Sigmoid colon (tissue), 7 donors: ENCODE measurements around the gene ARHGAP6. TPM values are rescaled to one million over a fixed set of nuclear protein-coding genes. Genes with fewer than 3 reads are reported as not detected.

Experiments
- DNase-seq: peaks from one replicate; pipeline ENCODE4 v3.0.0-alpha.2; 2019
- H3K27ac ChIP-seq, 4 donors: fragments of 200-600 bp; sonication (generic); one replicate each; pipeline ENCODE4 v1.5.1; 2016 to 2019; ENCODE audit warnings: mild to moderate bottlenecking in 1 of 4
- H3K27me3 ChIP-seq, 3 donors: fragments of 200-600 bp; sonication (generic); one replicate each; pipeline ENCODE4 v1.5.1; 2019; ENCODE audit warnings: mild to moderate bottlenecking in 1 of 3
- H3K36me3 ChIP-seq, 4 donors: fragments of 200-600 bp; sonication (generic); one replicate each; pipeline ENCODE4 v1.5.1; 2016 to 2019
- H3K4me1 ChIP-seq, 4 donors: fragments of 200-600 bp; sonication (generic); one replicate each; pipeline ENCODE4 v1.5.1; 2017 to 2019
- H3K4me3 ChIP-seq, 4 donors: fragments of 200-600 bp; sonication (generic); one replicate each; pipeline ENCODE4 v1.5.1; 2017 to 2019; ENCODE audit warnings: mild to moderate bottlenecking in 2 of 4, moderate library complexity in 1 of 4
- H3K9me3 ChIP-seq, 4 donors: fragments of 200-600 bp in 3 of 4; sonication (generic) in 3 of 4; one replicate each; pipeline versions ENCODE4 v1.5.1 to v1.6.1; 2013 to 2019
- CTCF ChIP-seq, 4 experiments: fragments of 450-650 bp in 3 of 4; fragments of 200-600 bp in 1 of 4; IDR thresholded peaks; one replicate each; pipeline ENCODE4 v1.5.1; 2016 to 2019; ENCODE audit warnings: antibody characterized with exemption in 4 of 4, mild to moderate bottlenecking in 3 of 4, moderate library complexity in 2 of 4
- EP300 ChIP-seq, 4 donors: sonication (generic); formaldehyde crosslinking; IDR thresholded peaks; one replicate each; pipeline ENCODE4 v1.6.1; 2017; ENCODE audit warnings: antibody characterized with exemption in 4 of 4
- POLR2A ChIP-seq, 2 donors: fragments of 450-650 bp; IDR thresholded peaks; one replicate each; pipeline ENCODE4 v1.6.1; 2016; ENCODE audit warnings: antibody characterized with exemption in 2 of 2, mild to moderate bottlenecking in 2 of 2, moderate library complexity in 2 of 2
- POLR2AphosphoS5 ChIP-seq, 4 donors: sonication (generic); formaldehyde crosslinking; IDR thresholded peaks; one replicate each; pipeline ENCODE4 v1.6.1; 2017; ENCODE audit warnings: antibody characterized with exemption in 4 of 4
- WGBS, 2 donors: extraction: QIAGEN DNeasy Blood & Tissue Kit; methylation state at CpG; one replicate each; pipeline ENCODE4 v1.1.7; 2013; 5-methylcytosine and 5-hydroxymethylcytosine counted together
- intact Hi-C: fragments of 100-400 bp; cut with DNase I; formaldehyde crosslinking; loops from one replicate; pipeline ENCODE4 v1.15.1; 2023
- polyA plus RNA-seq, 3 donors: library from polyadenylated mRNA; stranded (reverse); fragments of 200-250 nt; gene quantifications; one replicate each; pipeline ENCODE4 v1.2.3, GENCODE V29; 2013
- total RNA-seq, 4 donors: library from RNA; depleted of rRNA; stranded (reverse); fragments of >200 nt; gene quantifications; one replicate each; pipeline ENCODE4 v1.1.0, GENCODE V29; 2016
- donor health status: healthy with polysubstance abuse.
- donor health status: Bipolar disorder and iron deficiency.
- donor health status: healthy.

ARHGAP6 gene
- total and polyA plus RNA-seq, 7 donors, result 1.4 to 47.6 (median 36.2) TPM

GRCh38 chrX:11293113-11293512 is 372.6 kb downstream of the ARHGAP6 start, which contains the start of gene AMELX:
Gene AMELX, plus strand, starts transcription at chrX:11293413. Its CDS starts 1,376 bp downstream, at chrX:11294789.
- WGBS, 2 donors, result 92 to 100% methylated on average over 2 of the region's 2 CpGs
- TF ChIP-seq POLR2A (IDR thresholded peaks at IDR 0.05), result no peak
- no peak for TF ChIP-seq POLR2AphosphoS5 (IDR thresholded peaks at IDR 0.05)
- no peak for TF ChIP-seq EP300 (IDR thresholded peaks at IDR 0.05)
- no peak for TF ChIP-seq CTCF (IDR thresholded peaks at IDR 0.05)
- Histone ChIP-seq H3K4me3 (no peak within 1 kb of the TSS), H3K9me3 (no peaks in the 10 kb centered on the region), H3K27ac (no peak within 1 kb of the TSS), H3K4me1 (peaks cover 0 to 24% (median 7%) of the 10 kb centered on the region in 4 donors), H3K36me3 (no peaks in the 10 kb centered on the region), H3K27me3 (no peaks in the 10 kb centered on the region)
- no peak for DNase-seq
- intact Hi-C loops, result no loop called here

GRCh38 chrX:11290416-11291102 is 375.2 kb downstream of the ARHGAP6 start:
- 84 to 85% methylated on average over 8 of the region's 8 CpGs for WGBS, 2 donors
- Histone ChIP-seq H3K27ac (no peak overlapping the region), H3K36me3 (no peaks in the 10 kb centered on the region), H3K27me3 (no peaks in the 10 kb centered on the region), H3K9me3 (no peaks in the 10 kb centered on the region), H3K4me3 (no peak overlapping the region), H3K4me1 (peaks cover 0 to 13% (median 2%) of the 10 kb centered on the region in 4 donors)
- TF ChIP-seq CTCF (IDR thresholded peaks at IDR 0.05), result no peak
- no peak for TF ChIP-seq POLR2A (IDR thresholded peaks at IDR 0.05)
- TF ChIP-seq POLR2AphosphoS5 (IDR thresholded peaks at IDR 0.05), result no peak
- no peak for TF ChIP-seq EP300 (IDR thresholded peaks at IDR 0.05)
- DNase-seq, result no peak
- intact Hi-C loops, result no loop called here

- no peak overlapping the region for H3K4me3 ChIP-seq
- TF ChIP-seq POLR2A (IDR thresholded peaks at IDR 0.05) (no peak), EP300 (IDR thresholded peaks at IDR 0.05) (no peak), POLR2AphosphoS5 (IDR thresholded peaks at IDR 0.05) (no peak), CTCF (IDR thresholded peaks at IDR 0.05) (no peak)
- H3K27me3 ChIP-seq, result no peaks in the 10 kb centered on the region
- DNase-seq, result no peak
- peaks cover 0 to 13% (median 2%) of the 10 kb centered on the region in 4 donors for H3K4me1 ChIP-seq
- H3K27ac ChIP-seq, result no peak overlapping the region
- no peaks in the 10 kb centered on the region for H3K36me3 ChIP-seq
- 75 to 78% methylated on average over 1 of the region's 1 CpG for WGBS, 2 donors
- intact Hi-C loops, result no loop called here
- H3K9me3 ChIP-seq, result no peaks in the 10 kb centered on the region
Measured at GRCh38 chrX:11287505-11287904, 378.2 kb downstream of the ARHGAP6 start.

- no peaks in the 10 kb centered on the region for H3K36me3 ChIP-seq
- no peak for DNase-seq
- no peak overlapping the region for H3K27ac ChIP-seq
- intact Hi-C loops, result no loop called here
- WGBS, 2 donors, result 53 to 67% methylated on average over 3 of the region's 3 CpGs
- peaks cover 0 to 13% (median 2%) of the 10 kb centered on the region in 4 donors for H3K4me1 ChIP-seq
- H3K9me3 ChIP-seq, result no peaks in the 10 kb centered on the region
- TF ChIP-seq CTCF (IDR thresholded peaks at IDR 0.05) (no peak), EP300 (IDR thresholded peaks at IDR 0.05) (no peak)
- H3K4me3 ChIP-seq, result no peak overlapping the region
- no peaks in the 10 kb centered on the region for H3K27me3 ChIP-seq
Measured at GRCh38 chrX:11285651-11286050, 380.1 kb downstream of the ARHGAP6 start.

GRCh38 chrX:11282043-11282442 is 383.7 kb downstream of the ARHGAP6 start:
- H3K27me3 ChIP-seq, result no peaks in the 10 kb centered on the region
- H3K36me3 ChIP-seq, result no peaks in the 10 kb centered on the region
- no peaks in the 10 kb centered on the region for H3K9me3 ChIP-seq
- 38 to 68% methylated on average over 2 of the region's 2 CpGs for WGBS, 2 donors
- TF ChIP-seq EP300 (IDR thresholded peaks at IDR 0.05), result no peak
- TF ChIP-seq POLR2A (IDR thresholded peaks at IDR 0.05), result no peak
- H3K4me1 ChIP-seq, result no peaks in the 10 kb centered on the region
- no peak overlapping the region for H3K4me3 ChIP-seq
- no peak for DNase-seq
- intact Hi-C loops, result no loop called here
- H3K27ac ChIP-seq, result no peak overlapping the region
